ENCODE data around the gene SLX4.

SLX4 gene

DNA sequence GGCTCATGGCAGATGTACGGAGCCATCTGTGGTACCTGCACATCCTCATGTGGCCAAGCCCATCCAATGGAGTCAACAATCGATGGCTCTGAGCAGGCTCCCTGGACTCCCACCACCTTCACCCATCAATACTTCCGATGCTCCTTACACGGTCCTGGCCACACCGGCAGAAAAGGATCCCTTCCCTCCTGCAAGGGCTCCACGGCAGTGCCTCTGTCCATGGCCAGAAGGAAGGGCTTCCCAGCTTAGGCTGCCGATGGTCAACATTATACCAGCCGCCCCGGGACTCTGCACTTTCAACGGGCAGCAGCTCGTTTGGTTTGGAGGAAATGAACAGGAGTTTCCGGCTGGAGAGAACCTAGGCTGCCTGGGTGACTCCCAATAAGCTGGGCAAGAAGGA is 13.2 kb downstream of the SLX4 start:
- no peak for DNase-seq (ENCODE audit: low read depth, low spot score)

DNA sequence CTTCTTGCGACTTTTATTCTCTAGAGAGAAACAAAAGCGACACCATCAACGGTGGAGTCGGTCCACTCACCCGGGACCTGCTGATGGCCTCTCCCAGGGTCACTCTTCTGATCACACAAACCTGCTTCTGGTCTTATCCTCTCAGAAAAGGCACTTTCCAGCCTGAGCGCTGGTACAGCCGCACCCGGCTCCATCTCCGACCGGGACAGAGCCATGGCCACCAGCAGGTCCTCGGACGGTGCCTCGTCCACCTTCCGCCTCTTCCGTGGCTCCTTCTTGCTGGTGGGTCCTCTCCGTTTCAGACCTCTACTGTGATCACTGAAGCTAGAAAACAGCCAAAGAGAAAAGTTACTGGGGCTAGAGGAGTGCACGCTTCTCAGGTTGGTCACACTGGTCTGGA is 13.7 kb downstream of the SLX4 start:
- no peak for DNase-seq (ENCODE audit: low read depth, low spot score)

DNA sequence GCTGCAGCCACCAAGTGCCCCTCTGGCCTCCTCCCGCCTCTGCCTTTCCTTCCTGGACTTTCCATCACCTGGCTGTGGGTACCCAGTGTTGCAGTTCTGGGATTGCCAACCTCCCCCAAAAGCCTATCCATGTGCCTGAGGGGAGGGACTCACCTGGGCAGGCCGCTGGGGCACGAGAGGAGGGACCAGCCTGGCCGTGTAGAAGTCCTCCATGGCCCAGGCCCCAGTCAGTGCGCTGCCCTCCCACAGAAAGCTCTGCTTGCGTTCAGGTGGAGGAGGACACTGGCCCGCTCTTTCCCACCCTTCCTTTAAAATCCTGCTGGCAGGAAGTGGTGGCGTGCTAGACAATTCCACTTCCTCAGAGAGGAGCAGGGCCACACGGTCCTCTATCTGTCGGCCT is 14.2 kb downstream of the SLX4 start:
- no peak for DNase-seq (ENCODE audit: low read depth, low spot score)

DNA sequence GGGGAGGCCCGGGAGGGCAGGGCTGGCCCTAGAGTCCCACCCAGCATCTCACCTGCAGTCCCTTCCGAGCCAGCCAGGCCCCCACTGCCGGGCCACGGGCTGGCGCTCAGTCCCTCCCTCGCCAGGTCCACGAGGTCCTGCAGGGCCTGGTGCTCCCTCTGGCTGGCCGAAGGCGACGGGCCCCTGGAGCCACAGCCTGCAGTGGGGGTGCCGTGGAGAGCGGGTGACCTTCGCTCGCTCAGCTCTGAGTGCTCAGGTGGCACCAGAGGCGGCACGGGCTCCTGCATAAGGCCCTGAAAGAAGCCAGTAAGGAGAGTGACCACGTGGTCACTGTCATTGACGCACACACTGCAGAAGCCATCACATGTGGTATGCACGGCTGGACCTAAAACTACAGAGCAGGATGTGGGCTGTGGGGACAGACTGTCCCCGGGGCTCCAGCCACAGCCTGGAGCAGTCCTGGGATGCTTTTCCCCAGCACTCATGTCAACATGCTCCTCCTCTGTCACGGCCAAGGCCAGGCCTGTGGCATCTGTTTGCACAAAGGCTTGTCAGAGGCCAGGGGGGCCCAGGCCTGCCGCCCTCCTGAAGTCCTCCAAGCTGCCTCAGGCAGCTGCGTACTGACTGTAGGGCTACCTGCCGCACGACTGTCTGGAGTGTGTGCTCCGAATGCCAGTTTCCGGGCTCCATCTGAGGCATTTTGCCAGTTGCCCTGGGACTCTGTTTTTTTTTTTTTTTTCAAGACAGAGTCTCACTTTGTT is 15.1 kb downstream of the SLX4 start:
- DNase-seq (ENCODE audit: low read depth, low spot score) = no peak

DNA sequence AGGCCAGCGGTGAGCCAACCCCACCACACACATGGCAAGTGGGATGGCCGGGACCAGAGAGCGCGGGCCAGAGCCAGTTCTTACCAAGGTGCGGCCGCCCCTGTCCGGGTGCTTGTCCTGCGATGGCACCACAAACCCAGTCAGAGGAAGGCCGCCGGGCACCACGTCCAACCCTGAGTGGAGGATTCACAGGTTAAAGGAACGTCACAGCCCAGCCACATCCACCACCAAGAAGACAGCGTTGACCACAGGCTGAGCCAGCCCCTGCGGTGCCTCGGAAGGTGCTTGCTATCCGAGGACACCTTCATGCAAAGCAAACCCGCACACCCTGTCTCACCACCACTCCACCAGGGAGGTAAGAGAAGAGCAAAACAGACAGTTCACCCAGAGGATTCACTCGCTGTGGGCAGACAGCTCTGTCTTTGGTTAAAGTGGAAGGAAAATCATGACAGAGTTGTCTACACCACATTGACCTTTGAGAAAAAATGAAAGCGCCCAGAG is 15.8 kb downstream of the SLX4 start:
- no peak for DNase-seq (ENCODE audit: low read depth, low spot score)

DNA sequence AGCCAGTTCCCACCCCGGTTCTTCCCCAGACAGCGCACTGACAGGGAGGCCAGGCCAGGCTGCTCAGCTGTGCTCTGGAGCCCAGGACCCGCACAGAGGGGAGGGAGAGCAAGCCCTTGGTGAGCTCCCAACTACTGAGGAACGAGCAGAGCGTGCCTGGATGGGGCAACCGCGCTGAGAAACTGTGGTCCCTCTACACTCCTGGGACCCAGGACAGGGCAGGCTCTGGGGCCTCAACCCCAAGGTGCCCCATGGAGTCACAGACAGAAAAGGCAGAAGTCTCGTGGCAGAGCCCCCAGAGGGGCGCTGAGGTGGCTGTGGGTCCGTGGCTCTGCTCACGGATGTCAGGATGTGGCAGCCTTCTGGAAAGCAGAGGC is 16.3 kb downstream of the SLX4 start:
- no peak for DNase-seq (ENCODE audit: low read depth, low spot score)

DNA sequence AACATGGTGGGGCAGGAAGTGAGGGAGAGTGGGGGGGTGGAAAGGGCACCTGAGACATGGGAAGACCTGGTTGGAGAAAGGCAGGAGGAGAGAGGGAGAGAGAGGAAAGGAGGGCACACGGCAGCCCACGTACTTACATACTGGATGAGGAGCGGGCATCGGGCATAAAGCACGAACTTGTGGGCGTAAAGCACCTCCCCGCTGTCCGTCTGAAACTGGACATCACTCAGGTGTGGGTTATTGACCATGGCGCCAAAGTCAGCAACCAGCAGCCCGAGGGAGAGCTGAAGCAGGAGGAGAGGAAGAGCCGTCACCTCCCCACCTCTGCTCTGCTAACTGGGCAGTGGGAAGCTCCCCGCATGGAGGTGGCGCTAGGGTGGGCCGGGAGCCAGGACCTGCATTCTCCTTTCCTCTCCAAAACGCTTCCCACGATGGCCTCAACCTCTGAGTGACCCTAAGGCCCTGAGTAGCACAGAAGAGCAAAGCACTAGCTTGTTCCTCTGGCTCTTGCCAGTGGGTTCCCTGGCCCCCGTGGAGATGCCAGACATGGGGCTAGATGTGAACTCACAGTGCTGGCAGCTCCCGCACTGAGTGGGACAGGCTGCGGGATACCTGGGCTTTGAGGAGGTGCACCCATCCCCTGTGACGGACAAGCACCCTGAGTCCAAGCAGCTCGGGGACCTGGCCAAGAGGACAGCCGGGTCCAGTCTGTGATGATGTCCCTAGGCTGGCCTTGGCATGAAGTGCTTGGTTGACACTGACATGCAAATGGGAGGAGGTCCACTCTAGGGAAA is 16.9 kb downstream of the SLX4 start:
- no peak for DNase-seq (ENCODE audit: low read depth, low spot score)

DNA sequence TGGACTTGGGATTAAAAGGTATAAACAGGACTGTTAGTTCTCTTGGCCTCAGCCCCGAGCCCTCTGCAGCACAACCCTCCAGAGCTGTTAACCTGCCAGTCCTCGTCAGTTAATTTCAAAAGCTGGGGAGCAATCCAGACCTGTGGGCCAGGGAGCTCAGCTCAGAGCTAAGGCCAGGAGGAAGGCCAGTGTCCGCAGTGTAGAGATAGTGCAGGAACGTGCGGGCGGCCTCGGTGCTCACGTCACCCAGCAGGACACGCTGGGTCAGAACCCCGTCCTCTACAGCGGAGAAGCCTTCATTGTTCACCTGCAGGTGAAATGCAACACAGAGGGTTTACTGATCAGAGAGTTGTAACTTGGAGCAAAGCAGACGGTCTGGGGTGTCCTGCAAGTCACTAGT is 18.8 kb downstream of the SLX4 start:
- no peak for DNase-seq (ENCODE audit: low read depth, low spot score)

DNA sequence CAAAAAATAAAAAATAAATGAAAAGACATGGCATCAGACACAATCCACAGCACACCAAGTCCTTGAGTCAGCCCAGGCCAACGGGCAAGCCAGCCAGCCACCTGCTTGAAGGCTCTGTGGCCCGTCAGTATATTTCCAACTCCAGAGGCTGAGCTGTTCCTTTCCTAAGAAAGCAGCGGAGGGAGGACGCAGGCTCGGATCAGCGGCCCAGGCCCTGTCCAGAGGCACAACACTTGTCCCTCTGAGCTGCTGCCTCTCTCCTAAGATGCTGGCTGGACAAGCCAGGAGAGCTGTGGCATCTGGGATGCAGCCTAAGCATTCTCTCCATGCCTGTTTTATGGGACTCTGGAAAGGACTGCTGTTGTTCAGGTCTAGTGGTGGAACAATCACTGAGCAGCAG is 19.4 kb downstream of the SLX4 start:
- DNase-seq (ENCODE audit: low read depth, low spot score) = no peak

DNA sequence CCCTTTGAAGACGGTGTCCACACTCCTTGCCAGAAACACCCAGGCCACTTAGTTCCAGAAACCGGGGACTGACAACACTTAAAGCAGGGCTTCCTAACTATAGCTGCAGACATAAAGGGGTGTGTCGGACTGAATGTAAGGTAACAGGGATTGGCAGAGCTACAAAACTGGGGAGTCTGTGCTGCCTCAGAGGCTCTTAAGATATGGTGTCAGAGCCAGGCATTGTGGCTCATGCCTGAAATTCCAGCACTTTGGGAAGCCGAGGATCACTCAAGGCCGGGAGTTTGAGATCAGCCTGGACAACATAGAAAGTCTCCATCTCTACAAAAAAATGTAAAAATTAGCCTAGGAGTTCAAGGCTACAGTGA is 20.0 kb downstream of the SLX4 start:
- DNase-seq (ENCODE audit: low read depth, low spot score) = no peak

DNA sequence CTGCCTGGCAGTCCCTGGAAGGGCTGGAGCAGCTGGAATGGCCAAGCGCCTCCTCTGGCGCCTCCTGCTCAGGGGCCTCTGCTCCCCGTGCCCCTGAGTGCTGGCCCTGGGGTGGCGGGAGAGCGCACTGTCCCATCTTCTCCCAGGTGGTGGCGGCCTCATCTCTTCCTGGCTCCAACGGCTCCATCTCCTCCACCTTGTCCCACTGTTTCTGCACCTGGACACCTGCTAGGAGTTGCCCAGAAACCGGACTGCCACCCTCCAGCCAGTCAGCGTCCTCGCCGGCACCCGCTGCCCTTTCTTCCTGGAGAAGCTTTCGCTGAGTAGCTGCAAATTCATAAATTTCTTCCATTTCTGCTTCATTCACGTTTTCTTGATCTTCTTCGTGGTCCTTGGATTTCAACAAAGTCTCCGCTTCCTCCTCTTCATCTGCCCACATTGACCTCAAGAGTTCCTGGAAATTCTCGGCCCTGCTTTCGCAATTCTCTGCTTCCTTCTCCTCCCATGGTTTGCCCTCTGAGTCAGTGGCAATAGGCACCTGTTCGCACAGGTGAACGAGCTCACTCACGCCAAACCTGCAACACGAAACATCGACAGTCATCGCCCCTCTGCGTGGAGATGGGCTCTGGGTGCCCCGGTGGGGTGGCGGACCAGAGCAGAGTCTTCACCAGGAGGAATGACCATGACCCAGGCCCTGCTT is 20.5 kb downstream of the SLX4 start:
- DNase-seq (ENCODE audit: low read depth, low spot score) = no peak

DNA sequence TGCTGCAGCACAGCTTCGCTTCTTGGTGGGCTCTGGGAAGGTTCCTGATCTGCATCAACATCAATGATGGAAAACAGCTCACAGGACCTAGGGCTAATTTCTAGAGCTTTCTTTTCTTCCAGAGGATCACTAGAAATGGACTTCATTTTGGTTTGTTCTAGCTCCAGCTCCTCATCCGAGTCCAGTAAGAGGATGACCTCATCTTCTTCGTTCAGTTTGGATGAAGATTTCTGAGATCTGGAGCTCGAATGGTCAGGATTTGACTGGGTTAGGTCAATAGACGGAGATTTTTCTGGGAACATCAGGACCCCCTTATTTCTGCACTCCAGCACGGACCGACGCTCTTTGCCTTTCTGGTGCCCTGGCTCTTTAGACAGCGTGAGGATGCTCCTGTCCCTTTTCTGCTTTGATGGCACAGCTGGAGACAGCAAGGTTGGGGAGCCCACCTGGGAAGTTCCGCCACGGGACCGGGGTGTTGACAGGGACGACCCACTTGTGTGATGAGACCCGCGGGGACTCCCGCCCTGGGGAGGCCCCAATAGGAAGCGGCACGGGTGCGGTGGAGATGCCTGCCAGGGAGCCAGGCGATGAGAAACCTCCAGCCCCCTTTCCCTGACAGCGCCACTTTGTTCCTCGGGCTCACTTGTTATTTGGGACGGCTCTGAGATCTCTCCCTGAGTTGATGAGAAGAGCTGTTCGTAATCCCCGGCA is 21.3 kb downstream of the SLX4 start:
- no peak for DNase-seq (ENCODE audit: low read depth, low spot score)

DNA sequence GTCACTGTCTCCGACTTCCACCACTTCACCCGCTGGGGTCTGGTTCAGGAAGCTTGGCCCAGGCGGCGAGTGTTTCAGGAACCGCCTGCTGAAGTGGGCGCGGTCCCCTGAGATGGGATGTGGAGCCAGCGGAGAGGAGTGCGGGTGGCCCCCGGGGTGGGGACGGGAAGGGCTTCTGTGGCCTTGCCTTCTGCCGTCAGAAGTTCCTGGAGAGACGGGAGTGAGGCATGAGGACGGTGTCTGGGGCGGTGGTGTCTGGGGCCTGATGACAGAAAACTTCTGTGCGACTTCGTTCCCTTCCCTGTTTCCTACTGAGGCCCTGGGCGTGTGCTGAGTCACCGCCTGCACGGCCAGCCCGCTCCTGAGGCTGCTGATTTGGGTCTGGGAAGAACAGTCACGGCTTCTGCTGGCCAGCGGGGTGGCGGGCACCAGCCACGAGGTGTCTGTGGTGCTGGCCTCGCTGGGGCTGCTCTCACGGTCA is 21.9 kb downstream of the SLX4 start:
- no peak for DNase-seq (ENCODE audit: low read depth, low spot score)

DNA sequence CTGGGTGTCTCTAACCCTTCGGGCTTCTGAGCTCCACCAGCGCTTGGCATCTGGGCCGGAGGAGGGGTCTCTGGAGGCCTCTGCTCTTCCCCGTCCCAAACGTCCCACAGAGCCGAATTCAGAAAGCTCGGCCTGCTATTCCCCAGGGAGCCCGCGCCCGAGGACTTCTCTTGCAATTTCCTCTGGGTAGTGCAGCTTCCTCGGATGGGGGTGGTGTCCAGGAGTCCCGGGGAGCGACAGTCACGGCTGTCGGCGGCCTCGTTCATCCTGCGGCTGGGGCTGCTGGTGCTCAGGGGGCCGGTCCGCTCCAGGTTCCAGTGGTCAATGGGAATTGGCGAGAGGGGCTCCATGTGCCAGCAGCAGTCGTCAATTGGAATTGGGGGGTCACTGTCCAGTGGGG is 22.4 kb downstream of the SLX4 start:
- no peak for DNase-seq (ENCODE audit: low read depth, low spot score)

DNA sequence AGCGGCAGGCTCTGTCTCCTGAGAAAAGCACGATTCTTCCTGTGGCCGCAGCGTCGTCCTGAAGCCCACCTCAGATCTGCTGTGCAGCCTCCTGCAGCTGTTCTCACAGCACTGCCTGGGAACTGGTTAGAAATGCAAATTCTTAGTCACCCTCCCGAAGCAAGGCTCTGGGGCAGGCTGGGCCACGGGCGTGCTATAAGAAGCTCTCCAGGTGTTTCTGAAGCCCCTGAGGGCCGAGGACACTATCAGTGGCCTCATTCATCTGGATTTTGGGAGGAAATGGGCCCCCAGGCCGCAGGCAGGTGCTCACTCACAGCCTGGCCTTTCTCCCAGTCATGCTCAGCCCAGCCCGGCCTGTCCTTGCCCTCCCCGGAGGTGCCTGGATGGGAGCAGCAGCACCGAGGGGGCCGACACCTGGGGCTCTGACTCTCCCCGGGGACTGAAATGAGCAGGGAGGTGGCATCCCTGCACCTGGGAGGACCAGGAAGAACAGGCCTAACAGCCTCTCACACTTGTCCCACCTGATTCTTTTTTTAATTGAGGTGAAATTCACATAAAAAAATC is 23.8 kb downstream of the SLX4 start:
- no peak for DNase-seq (ENCODE audit: low read depth, low spot score)

DNA sequence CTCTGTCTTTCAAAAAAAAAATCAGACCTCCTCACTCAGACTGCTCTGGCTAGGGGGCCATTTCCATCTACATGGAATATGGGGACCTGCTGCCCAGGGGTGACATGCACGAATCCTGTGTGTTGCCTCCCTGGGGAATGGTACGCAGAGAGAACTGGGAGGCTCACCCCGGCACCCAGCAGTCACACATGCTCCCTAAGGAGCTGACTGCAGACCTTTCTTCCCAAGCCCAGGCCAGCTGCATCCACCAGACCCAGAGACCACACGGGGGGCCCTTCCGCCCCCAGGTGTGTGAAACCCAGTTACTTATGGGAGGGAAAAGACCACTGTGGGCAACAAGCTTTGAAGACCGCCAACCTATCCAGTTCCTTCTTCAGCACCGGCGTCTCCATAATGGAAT is 27.0 kb downstream of the SLX4 start:
- DNase-seq (ENCODE audit: low read depth, low spot score) = no peak

DNA sequence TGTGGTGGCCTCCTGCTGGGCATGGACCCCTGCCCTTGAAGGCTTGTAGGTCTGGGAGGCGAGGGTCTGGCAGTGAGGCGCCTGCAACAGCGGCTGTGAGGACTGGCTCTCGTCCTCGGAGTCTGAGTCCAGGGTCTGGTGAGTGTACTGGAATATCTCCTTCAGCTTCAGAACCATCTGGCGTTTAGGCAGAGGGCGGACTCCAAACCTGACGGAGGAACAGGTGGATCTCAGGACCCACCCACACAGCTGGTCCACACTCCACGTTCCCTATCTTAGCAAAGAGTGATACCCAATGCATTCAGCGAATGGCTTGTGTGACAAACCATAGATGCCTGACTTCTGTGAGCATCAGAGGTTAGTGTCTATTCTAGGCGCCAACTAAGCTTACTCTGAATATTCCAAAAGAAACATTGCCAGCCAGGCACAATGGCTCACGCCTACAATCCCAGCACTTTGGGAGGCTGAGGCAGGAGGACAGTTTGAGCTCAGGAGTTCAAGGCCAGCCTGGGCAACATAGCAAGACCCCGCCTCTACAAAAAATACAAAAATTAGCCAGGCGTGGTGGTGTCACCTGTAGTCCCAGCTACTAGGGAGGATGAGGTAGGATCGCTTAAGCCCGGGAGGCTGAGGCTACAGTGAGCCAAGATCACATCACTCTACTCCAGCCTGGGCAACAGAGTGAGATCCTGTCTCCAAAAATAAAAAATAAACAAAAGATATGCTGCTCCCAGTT is 27.9 kb downstream of the SLX4 start:
- no peak for DNase-seq (ENCODE audit: low read depth, low spot score)

DNA sequence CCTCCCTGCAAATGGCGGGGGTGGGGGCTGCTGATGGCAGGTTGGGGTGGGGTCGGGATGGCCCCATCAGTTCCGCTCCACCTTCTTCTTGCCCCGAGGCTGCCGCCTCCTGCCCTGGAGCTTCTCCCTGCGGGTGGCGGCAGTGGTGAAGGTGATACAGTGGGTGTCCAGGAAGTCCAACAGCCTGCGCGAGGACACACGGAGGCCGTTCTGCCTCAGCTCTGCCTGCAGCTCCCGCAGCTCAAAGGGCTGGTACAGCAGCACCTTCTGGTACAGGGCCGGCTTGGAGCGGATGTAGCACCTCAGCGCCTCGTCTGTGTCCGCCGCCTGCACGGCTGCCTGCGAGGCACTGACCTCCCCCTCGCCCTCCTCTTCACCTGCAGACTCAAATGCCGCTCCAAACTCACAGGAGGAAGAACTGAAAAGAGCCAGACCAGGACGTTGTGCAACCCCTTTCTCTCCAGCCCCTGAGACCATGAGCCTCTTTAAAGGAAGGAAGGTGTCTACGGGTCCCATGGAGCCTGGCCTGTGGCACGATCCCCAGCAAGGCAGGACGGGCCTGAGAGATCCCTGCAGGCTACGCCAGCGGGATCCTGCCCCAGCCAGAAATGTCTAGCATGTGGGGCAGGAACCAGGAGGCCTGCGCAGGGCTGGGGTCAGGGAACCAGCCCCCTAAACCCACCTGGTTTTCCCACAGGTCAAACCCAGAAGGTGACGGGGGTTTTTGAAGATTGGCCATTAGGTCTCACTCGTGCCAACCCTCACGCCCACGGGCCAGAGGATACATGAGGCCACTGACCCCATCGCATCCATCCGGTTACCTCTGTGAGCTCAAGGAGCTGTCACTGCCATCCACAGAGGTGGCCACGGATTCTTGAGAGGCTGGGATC is 28.9 kb downstream of the SLX4 start:
- no peak for DNase-seq (ENCODE audit: low read depth, low spot score)

DNA sequence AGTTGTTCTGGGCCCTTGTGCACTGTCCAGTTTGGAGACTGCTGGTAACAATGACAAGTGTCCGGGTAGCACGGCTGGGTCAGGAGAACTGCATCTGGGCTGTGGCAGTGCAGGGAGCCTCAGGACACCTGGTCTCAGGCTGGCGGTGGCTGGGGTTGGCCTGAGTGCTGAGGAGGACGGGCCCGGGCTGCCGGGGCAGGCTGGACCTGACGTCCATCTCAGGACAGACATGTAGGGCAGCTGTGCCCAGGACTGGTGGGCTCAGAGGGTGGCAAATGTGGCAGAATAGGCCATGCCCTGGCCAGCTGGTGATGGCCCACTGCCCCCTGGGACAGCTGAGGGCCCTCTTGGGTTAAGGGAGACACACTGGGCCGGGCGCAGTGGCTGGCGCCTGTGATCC is 30.0 kb downstream of the SLX4 start:
- no peak for DNase-seq (ENCODE audit: low read depth, low spot score)

DNA sequence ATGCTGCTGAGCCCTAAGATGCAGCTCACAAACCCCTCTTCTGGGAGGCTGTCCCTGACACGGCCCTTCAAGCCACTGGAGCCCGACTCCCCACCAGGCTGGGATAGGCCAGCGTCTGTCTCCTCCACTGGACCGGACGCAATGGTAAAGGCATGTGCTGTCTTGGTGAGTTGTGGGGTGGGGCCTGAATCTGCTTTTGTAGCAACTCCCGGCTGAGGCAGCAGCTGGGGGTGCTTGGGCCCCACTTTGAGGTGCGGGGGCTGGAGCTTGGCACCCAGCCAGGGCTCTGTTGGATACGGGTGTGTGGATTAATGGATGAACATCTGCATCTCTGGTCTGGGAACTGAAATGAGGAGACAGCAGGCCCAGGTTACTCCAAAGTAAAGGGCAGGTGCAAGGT is 30.7 kb downstream of the SLX4 start:
- DNase-seq (ENCODE audit: low read depth, low spot score) = no peak

Data from activated naive CD8-positive, alpha-beta T cell treated with anti-CD3 and anti-CD28 coated beads, Interleukin-2, amount 50 U/mL, for 16 hours (primary cell).